Camera-type eye (tissue), 1 donor: ENCODE results near the gene TENT5D. TPM values are rescaled to one million over a fixed set of nuclear protein-coding genes. Genes with fewer than 3 reads are reported as not detected.

Experiments used
- total RNA-seq: library from RNA; depleted of rRNA; stranded (reverse); fragments of >200 nt; gene quantifications from one replicate; pipeline ENCODE4 v1.2.3, GENCODE V29; 2014

The TENT5D gene
- total RNA-seq = not detected

DNA sequence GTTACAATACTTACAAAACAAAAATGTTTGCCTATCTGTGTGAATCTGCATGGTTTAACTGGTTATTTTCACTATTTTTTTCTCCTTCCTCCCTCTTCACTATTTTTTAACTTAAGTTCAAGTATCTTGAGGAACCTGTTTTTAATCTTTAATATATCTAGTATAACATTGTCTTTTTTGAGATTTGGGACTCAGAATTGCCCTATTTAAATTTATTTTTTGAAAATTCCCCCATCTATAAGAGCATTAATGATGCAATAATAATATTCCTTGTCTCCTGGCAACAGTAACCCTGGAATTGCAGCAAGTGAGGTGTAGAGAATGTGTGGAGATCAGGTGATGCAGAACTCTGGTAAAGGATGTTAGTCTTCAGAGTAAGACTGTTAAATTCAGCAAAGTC is at the start of gene TENT5D:
Gene TENT5D (plus strand): TSS at position 301 of the 400 bp plus-strand sequence. CDS start 22,093 bp downstream, outside the sequence.

